Peyer's patch (tissue), 4 donors: ENCODE results near the gene CD248.

Experiments used
- POLR2A ChIP-seq, 2 donors: fragments of 450-650 bp; IDR thresholded peaks; one replicate each; pipeline ENCODE4 v1.5.1; 2017; ENCODE audit warnings: antibody characterized with exemption in 2 of 2, mild to moderate bottlenecking in 2 of 2, moderate library complexity in 2 of 2
- TF ChIP-seq, protein P1 (sequence below), 6 experiments: fragments of 450-650 bp in 4 of 6; fragments of 200-600 bp in 2 of 6; sonication (generic) in 1 of 6; IDR thresholded peaks; one replicate each; pipeline ENCODE4 v1.5.1; 2017 to 2019; ENCODE audit warnings: antibody characterized with exemption in 6 of 6, mild to moderate bottlenecking in 3 of 6, moderate library complexity in 1 of 6

GRCh38 chr11:66286699-66287098, 30.1 kb downstream of the CD248 start:
- TF ChIP-seq, protein P1, sequence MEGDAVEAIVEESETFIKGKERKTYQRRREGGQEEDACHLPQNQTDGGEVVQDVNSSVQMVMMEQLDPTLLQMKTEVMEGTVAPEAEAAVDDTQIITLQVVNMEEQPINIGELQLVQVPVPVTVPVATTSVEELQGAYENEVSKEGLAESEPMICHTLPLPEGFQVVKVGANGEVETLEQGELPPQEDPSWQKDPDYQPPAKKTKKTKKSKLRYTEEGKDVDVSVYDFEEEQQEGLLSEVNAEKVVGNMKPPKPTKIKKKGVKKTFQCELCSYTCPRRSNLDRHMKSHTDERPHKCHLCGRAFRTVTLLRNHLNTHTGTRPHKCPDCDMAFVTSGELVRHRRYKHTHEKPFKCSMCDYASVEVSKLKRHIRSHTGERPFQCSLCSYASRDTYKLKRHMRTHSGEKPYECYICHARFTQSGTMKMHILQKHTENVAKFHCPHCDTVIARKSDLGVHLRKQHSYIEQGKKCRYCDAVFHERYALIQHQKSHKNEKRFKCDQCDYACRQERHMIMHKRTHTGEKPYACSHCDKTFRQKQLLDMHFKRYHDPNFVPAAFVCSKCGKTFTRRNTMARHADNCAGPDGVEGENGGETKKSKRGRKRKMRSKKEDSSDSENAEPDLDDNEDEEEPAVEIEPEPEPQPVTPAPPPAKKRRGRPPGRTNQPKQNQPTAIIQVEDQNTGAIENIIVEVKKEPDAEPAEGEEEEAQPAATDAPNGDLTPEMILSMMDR (IDR thresholded peaks at IDR 0.05): no peak
- no peak for TF ChIP-seq POLR2A (IDR thresholded peaks at IDR 0.05)
